IPS-15b (cell line): ENCODE data around the gene ZNF611.

Experiments
- H3K27me3 ChIP-seq: one replicate; pipeline ENCODE4 v1.6.1; 2013; ENCODE audit warnings: low read length; ENCODE audit not compliant: control insufficient read depth, insufficient read depth
- H3K36me3 ChIP-seq: one replicate; pipeline ENCODE4 v1.6.1; 2013; ENCODE audit warnings: low read length; ENCODE audit not compliant: control insufficient read depth, insufficient read depth
- H3K4me1 ChIP-seq: one replicate; pipeline ENCODE4 v1.6.1; 2013; ENCODE audit warnings: mild to moderate bottlenecking, low read length; ENCODE audit not compliant: control insufficient read depth, insufficient read depth
- H3K4me3 ChIP-seq: one replicate; pipeline ENCODE4 v1.5.1; 2013; ENCODE audit warnings: low read depth, low read length
- H3K9ac ChIP-seq: one replicate; pipeline ENCODE4 v1.6.1; 2013; ENCODE audit warnings: low read depth, mild to moderate bottlenecking, low read length
- H3K9me3 ChIP-seq: one replicate; pipeline ENCODE4 v1.6.1; 2013; ENCODE audit warnings: mild to moderate bottlenecking, low read length; ENCODE audit not compliant: control insufficient read depth, insufficient read depth

ZNF611 gene

DNA sequence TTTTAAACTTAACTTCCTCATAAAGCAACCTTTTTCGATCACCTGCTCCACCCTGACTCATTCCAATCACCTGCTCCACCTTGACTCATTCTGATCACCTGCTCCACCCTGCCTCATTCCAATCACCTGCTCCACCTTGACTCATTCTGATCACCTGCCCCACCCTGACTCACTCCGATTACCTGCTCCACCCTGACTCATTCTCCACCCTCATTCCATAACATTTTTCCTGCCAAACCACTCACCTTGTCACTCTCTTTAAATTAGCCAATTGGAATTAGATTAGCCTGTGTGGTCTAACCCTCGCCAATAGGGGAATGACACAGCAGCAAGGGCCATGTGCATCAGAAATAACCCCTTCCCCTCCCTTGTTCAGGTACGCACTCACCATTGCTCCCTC is 64.8 kb downstream of the ZNF611 start:
- Histone ChIP-seq H3K9me3 (no peaks in the 10 kb centered on the region), H3K9ac (no peak overlapping the region), H3K4me1 (peaks cover 8% of the 10 kb centered on the region), H3K27me3 (no peaks in the 10 kb centered on the region), H3K4me3 (no peak overlapping the region), H3K36me3 (no peaks in the 10 kb centered on the region)

DNA sequence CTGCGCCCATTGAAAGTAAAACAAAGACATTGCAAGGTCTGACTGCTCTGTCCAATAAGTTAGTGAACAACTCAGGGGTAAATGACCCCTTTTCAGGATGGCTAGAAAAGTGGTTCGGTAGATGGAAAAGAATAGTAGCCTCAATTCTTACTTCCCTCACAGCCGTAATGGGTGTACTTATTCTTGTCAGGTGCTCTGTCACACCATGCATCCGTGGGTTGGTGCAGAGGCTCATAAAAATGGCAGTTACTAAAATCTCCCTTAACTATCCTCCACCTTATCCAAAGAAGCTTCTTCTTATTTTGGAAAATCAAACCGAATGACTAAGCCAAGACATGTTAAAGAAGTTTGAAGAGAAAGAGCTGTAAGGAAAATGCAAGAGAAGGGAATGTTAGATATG is 65.3 kb downstream of the ZNF611 start:
- H3K9ac ChIP-seq: no peak overlapping the region
- H3K9me3 ChIP-seq: no peaks in the 10 kb centered on the region
- H3K36me3 ChIP-seq: no peaks in the 10 kb centered on the region
- no peak overlapping the region for H3K4me3 ChIP-seq
- peaks cover 12% of the 10 kb centered on the region for H3K4me1 ChIP-seq
- no peaks in the 10 kb centered on the region for H3K27me3 ChIP-seq

DNA sequence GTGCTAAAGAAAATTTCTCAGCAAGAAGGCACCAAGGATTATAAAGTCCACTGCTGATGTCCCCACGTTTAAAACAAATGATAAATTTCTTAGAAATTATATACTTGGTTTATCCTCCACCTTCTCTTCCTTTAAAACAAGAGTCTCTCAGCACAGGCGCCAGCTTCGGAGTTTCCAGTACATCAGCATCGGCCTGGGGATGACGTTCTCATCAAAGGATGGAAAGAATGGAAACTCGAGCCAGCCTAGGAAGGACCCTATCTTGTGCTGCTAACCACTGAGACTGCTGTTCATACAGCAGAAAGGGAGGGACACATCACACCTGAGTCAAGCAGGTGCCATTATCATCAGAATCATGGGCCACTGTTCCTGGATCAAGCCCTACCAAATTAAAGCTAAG is 66.9 kb downstream of the ZNF611 start:
- H3K9me3 ChIP-seq: no peaks in the 10 kb centered on the region
- no peaks in the 10 kb centered on the region for H3K36me3 ChIP-seq
- H3K4me1 ChIP-seq: peaks cover 16% of the 10 kb centered on the region
- H3K27me3 ChIP-seq: no peaks in the 10 kb centered on the region
- H3K4me3 ChIP-seq: no peak overlapping the region
- no peak overlapping the region for H3K9ac ChIP-seq

DNA sequence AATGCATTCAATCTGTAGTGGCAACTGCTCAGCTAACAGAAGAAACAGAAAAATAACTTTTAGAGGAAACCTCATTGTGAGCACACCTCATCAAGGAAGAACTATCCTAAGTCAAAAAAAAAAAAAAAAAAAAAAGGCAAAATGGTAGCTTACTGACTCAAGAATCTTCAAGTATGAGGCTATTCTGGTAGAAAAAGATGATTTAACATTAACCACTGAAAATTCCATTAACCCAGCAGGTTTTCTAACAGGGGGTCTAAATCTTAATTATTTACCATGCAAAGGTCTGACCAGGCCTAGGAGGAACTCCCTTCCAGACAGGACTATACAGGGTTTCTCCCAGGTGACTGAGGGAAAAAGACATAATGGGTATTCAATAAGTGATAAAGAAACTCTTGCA is 68.3 kb downstream of the ZNF611 start:
- Histone ChIP-seq H3K4me3 (no peak overlapping the region), H3K9ac (no peak overlapping the region), H3K36me3 (no peaks in the 10 kb centered on the region)

DNA sequence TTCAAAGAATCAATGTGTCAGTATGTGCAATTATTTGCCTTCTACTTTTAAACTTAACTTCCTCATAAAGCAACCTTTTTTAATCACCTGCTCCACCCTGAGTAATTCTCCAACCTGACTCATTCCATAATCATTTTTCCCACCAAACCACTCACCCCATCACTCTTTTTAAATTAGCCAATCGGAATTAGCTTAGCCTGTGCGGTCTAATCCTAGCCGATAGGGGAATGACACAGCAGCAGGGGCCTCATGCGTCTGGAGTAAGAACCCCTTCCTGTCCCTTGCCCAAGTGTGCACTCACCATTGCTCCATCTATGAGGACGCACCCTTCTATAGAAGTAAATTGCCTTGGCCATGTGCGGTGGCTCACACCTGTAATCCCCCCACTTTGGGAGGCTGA is 69.3 kb downstream of the ZNF611 start:
- H3K4me3 ChIP-seq: no peak overlapping the region
- H3K9ac ChIP-seq: no peak overlapping the region
- H3K36me3 ChIP-seq: no peaks in the 10 kb centered on the region
- no peaks in the 10 kb centered on the region for H3K9me3 ChIP-seq
- peaks cover 16% of the 10 kb centered on the region for H3K4me1 ChIP-seq
- H3K27me3 ChIP-seq: no peaks in the 10 kb centered on the region

More for the DNA sequence above, 68.3 kb downstream of the ZNF611 start:
- peaks cover 16% of the 10 kb centered on the region for H3K4me1 ChIP-seq
- H3K9me3 ChIP-seq: no peaks in the 10 kb centered on the region
- no peaks in the 10 kb centered on the region for H3K27me3 ChIP-seq

DNA sequence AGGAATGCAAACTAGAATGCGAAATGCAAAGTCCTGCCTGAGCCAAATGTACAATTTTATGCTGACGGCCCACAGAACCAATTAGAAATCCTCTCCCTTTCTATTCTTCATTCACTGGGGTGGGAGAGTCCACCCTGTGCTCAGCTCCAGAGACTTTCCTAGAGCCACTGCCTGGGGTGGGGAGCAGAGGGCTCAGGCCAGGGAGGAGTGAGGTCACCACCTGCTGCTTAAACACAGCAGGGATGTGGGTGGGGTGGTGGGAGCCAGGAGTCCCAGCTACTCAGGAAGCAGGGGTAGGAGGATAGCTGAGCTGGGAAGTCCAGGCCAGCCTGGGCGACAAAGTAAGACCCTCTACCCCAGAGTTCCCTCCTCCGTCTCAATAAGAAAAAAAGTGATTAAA is 69.8 kb downstream of the ZNF611 start:
- H3K36me3 ChIP-seq: no peaks in the 10 kb centered on the region
- H3K27me3 ChIP-seq: no peaks in the 10 kb centered on the region
- H3K4me3 ChIP-seq: no peak overlapping the region
- H3K4me1 ChIP-seq: peaks cover 16% of the 10 kb centered on the region
- no peak overlapping the region for H3K9ac ChIP-seq
- H3K9me3 ChIP-seq: no peaks in the 10 kb centered on the region

DNA sequence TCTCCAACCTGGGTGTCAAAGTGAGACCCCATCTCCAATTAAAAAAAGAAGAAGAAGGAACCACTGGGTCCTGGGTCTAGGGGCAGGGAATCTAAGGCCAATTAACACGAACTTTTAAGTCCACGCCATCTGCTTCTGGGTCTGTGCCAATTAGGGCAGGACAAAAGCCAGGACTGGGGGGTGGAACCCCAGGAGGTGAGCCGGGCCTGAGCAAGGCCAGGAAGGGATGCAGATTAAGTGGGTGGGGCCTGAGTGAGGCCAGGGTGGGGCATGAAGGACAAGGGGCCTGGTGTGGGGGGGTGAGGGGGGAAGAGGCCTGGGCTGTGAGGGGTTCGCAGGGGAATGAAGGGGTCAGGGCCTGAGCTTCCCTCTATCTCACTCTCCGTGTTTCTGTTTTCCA is 70.4 kb downstream of the ZNF611 start:
- no peaks in the 10 kb centered on the region for H3K9me3 ChIP-seq
- no peak overlapping the region for H3K9ac ChIP-seq
- peaks cover 16% of the 10 kb centered on the region for H3K4me1 ChIP-seq
- no peaks in the 10 kb centered on the region for H3K36me3 ChIP-seq
- H3K4me3 ChIP-seq: no peak overlapping the region
- H3K27me3 ChIP-seq: no peaks in the 10 kb centered on the region

DNA sequence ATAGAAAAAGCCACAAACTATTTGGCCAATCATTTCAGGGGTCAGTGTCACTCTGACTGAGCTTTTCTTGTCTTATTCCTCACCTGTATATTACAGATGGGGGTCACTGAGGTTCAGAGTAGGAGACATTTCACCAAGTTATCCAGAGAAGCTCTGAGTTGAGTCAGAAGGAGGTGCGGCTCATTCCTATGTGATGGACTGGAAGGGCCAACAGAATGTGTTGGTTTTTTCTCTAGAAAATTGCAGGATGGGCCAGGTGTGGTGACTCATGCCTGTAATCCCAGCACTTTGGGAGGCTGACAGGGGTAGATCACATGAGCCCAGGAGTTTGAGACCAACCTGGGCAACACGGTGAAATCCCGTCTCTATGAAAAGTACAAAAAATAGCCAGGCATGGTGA is 72.2 kb downstream of the ZNF611 start:
- H3K9ac ChIP-seq: no peak overlapping the region
- no peaks in the 10 kb centered on the region for H3K9me3 ChIP-seq
- H3K4me3 ChIP-seq: no peak overlapping the region
- no peaks in the 10 kb centered on the region for H3K27me3 ChIP-seq
- no peaks in the 10 kb centered on the region for H3K36me3 ChIP-seq
- H3K4me1 ChIP-seq: peaks cover 14% of the 10 kb centered on the region

DNA sequence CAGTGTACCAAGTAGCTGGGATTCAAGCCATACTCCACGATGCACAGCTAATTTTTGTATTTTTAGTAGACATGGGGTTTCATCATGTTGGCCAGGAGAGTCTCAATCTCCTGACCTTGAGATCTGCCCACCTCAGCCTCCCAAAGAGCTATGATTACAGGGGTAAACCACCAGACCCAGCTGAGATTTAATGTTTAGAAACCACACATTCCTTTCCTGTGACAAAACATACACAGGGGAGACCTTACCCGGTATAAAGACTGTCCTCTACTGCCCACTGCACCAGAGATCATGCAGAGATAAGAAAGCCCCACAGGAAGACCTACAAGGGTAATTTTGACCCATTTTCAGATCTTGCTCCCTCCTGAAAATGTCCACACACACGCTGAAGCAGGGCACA is 73.9 kb downstream of the ZNF611 start:
- Histone ChIP-seq H3K9me3 (no peaks in the 10 kb centered on the region), H3K4me1 (peaks cover 14% of the 10 kb centered on the region), H3K27me3 (no peaks in the 10 kb centered on the region), H3K36me3 (no peaks in the 10 kb centered on the region), H3K4me3 (no peak overlapping the region), H3K9ac (no peak overlapping the region)

DNA sequence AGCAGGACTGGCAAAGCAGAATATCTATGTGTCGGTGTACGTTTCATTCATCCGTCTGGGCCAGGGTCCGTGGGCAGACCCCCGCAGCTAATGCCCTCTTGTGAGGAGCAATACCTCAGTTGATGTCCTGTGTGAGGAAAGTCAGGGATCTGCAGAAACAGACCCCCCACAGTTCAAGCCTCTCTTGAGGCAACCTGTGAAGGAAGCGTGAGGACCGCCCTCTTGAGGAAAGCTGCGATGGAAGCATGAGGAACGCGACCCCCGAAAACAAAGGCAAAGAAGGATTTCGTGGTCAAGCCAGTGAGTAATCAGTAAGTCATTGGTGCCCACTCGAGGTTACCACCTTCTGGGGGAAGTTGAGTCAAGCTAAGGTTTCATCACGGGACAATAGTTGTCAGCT is 75.8 kb downstream of the ZNF611 start:
- no peaks in the 10 kb centered on the region for H3K9me3 ChIP-seq

DNA sequence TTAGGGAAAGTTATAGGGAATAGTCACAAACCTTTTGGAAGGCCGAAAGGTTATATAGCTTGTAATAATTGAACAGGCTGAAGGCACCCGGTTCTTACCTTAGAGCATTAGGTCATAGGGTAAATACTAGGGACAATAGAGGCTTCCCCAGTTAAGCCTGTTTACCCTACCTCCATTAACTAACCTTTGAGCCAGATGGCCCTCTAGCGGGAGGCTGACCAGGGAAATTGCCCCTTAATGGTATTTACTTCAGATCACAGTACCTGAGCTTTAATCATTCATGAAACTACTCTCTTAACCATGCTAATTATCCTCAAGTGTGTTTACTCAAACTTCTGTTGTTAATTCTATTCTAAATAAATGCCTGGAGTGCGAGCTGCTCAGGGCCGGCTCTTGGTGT is 76.2 kb downstream of the ZNF611 start:
- Histone ChIP-seq H3K4me1 (peaks cover 6% of the 10 kb centered on the region), H3K9me3 (no peaks in the 10 kb centered on the region), H3K36me3 (no peaks in the 10 kb centered on the region), H3K9ac (no peak overlapping the region), H3K4me3 (no peak overlapping the region), H3K27me3 (no peaks in the 10 kb centered on the region)

More for the DNA sequence above, 75.8 kb downstream of the ZNF611 start:
- Histone ChIP-seq H3K4me1 (peaks cover 6% of the 10 kb centered on the region), H3K4me3 (no peak overlapping the region), H3K27me3 (no peaks in the 10 kb centered on the region), H3K9ac (no peak overlapping the region), H3K36me3 (no peaks in the 10 kb centered on the region)

DNA sequence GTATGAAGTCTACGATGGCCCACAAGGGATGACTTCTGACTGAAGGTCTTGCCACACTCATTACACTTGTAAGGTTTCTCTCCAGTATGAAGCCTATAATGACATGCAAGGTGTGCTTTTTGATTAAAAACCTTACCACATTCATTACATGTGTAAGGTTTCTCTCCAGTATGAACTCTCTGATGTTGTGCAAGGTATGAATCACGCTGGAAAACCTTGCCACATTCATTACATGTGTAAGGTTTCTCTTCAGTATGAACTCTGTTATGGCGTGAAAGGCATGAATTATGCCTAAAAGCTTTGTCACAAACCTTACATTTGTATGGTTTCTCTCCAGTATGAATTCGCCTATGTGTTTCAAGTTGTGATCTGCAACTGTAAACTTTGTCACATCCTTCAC is 81.7 kb downstream of the ZNF611 start:
- Histone ChIP-seq H3K9me3 (no peaks in the 10 kb centered on the region), H3K4me1 (no peaks in the 10 kb centered on the region), H3K4me3 (no peak overlapping the region), H3K9ac (no peak overlapping the region), H3K36me3 (peaks cover 7% of the 10 kb centered on the region), H3K27me3 (no peaks in the 10 kb centered on the region)
